PC-3 (cell line): ENCODE data around the gene PMEPA1.

Source experiments
- EZH2 ChIP-seq: fragments of 300-600 bp; sonication (generic); IDR thresholded peaks from one replicate; pipeline ENCODE4 v1.6.1; 2017; ENCODE audit warnings: antibody characterized with exemption, mild to moderate bottlenecking, low read length; ENCODE audit not compliant: unreplicated experiment
- TF ChIP-seq, protein P1 (sequence below): fragments of 300-600 bp; sonication (generic); conservative IDR thresholded peaks from 2 replicates; pipeline ENCODE4 v1.5.1; 2017; ENCODE audit warnings: antibody characterized with exemption, low read depth, mild to moderate bottlenecking, low read length

GRCh38 chr20:57670288-57671071 lies 39.3 kb downstream of the PMEPA1 start:
- TF ChIP-seq, protein P1, sequence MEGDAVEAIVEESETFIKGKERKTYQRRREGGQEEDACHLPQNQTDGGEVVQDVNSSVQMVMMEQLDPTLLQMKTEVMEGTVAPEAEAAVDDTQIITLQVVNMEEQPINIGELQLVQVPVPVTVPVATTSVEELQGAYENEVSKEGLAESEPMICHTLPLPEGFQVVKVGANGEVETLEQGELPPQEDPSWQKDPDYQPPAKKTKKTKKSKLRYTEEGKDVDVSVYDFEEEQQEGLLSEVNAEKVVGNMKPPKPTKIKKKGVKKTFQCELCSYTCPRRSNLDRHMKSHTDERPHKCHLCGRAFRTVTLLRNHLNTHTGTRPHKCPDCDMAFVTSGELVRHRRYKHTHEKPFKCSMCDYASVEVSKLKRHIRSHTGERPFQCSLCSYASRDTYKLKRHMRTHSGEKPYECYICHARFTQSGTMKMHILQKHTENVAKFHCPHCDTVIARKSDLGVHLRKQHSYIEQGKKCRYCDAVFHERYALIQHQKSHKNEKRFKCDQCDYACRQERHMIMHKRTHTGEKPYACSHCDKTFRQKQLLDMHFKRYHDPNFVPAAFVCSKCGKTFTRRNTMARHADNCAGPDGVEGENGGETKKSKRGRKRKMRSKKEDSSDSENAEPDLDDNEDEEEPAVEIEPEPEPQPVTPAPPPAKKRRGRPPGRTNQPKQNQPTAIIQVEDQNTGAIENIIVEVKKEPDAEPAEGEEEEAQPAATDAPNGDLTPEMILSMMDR, result no peak
- no peak for TF ChIP-seq EZH2
